ENCODE results near the gene ETDB. TPM values are rescaled to one million over a fixed set of nuclear protein-coding genes. Genes with fewer than 3 reads are reported as not detected.
A peak's percentile ranks its signal among the peaks of the same experiment; 100 is the strongest.
"Not testable (repeated sequence)": the region's sequence is repeated elsewhere in the genome, so short reads cannot be mapped to it uniquely, and the experiment has no call there.

The ETDB gene
- not detected in 2 replicates for total RNA-seq

DNA sequence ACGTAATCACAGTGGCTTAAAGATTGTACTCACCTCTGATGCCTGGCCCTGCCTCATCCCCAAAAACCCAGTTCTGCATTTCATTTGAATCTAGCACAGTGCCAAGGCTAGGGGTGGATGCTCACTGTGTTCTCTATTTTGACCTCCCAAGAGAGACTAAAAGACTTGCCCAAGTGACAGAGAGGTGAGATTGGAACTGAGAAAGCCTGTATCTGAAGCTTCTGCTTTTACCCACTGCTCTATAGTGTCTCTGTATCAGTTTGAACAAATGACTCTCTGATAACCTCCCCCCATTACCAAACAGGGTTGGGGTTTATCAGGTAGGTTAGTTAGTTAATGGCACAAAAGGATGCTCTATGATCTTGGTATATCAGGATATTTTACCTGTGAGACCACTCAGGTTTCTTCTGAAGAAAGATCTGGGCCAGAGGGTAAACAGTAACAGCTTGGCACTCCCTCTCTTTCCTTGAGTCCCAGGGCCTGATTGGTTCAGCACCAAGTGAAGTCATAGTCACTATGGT is at the start of gene ETDB:
TSS of gene ETDB (minus strand) at position 471 of the 521 bp plus-strand sequence. CDS start 1,265 bp downstream, outside the sequence.
- not testable (repeated sequence) for DNase-seq (ENCODE audit: low read depth in 2 of 2)

DNA sequence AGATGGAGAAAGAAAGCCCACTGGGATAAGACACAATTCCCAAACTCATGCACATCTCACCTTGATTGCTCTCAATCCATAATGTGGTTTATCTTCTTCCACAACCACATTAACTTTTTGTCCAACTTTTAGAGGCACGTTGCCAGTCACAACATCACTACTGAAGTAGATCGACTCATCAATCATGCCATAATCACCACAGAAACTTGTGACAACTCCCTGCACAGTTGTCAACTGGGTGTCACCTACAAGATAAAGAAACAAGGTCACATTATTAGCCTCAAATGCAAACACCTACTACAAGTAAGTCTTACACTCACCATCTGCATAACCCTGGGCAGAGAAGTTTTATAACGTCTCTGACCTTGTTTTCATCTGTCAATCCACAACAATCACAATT is 49.2 kb upstream of the ETDB start:
- not testable (repeated sequence) for DNase-seq (ENCODE audit: low read depth in 2 of 2)

DNA sequence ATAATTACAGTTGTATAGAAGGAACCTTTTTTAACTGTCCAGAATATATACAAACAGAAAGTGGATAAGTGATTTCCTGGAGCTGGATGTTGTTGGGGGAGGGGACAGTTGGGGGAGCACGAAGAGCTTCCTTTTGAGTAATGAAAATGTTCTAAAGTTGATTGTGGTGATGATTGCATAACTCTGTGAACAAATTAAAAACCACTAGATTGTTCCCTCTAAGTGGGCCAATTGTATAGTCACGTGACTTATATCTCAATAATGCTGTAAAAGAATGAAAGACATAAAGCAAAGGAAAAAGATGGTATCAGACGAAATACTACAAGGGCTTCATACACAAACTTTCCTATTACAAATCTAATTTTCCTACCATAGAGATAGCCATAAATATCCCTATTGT is 48.2 kb upstream of the ETDB start:
- no peak for DNase-seq (ENCODE audit: low read depth in 2 of 2)

DNA sequence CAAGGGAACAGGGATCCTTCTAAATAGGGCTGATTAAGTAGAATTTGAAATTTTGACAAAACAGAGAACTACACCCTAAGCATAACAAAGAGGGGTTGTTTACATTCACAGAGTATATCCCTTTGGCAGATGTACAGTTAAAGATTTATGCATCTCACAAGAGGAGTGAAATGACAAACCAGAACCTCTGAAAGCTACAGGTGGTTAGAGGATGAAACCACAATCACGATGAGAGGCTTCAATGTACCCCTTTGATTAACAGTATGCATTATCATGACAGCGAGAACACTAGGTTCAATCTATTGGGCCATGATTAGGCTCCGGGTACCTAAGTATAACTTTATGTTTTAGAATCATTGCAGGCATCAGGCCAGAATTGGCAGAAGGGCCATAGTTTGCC is 34.4 kb upstream of the ETDB start:
- DNase-seq (ENCODE audit: low read depth in 2 of 2) = not testable (repeated sequence)

DNA sequence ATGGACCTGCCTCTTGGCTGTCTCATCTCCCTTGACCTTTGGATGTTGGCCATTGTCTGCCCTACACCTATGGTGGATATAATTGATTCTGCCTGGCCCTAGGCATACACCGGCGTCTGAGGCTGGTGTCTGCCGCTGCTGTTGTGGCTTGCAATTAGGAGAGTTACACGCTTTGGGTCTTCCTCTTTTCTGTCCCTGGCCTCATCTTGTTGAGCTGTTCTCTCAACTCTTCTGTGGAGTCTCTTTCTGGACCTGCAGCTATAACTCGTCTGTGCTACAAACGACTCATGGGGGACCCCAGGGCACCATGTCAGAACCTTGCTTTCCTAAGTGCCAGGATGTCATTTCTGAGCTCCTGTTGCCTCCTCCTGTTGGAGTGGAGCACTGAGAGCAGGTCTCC is 5.8 kb upstream of the ETDB start:
- DNase-seq (ENCODE audit: low read depth in 2 of 2) = not testable (repeated sequence)

DNA sequence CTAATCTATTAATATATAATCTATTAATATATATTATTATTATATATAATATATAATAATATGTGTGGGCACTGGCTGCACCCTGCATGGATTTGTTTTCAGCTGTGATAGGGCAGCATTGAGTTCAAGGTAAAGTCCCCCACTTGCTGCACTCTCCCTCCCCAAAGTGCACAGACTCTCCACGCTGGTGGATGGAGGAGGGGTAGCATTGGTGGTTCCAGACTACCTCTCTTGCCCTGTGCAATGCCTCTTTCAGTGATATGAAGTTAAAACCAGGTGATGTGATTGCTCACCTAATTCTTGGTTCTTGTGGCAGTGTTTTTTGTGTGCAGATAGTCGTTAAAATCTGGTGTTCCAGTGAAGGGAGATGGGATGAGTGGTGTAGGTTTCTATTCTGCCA is 4.3 kb downstream of the ETDB start:
- DNase-seq (ENCODE audit: low read depth in 2 of 2) = not testable (repeated sequence)

DNA sequence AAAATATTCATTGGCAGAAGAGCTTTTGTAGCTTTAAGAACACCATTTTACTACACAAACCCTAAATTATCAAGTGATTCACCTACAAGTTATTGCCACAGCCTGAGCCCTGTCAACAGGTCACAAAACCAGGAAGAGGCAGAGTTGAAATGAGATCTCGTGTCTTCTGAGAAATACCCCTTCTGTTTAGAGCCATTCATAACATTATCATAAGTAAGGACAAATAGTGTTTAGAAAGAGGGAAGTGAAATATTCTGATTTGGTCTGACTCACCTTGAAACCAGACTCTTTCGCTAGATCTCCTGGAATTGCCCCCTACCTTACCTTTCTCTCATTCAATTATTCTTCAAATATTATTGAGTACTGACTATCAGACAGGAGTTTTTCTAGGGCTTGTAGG is 5.9 kb downstream of the ETDB start:
- DNase-seq (ENCODE audit: low read depth in 2 of 2) = no peak

DNA sequence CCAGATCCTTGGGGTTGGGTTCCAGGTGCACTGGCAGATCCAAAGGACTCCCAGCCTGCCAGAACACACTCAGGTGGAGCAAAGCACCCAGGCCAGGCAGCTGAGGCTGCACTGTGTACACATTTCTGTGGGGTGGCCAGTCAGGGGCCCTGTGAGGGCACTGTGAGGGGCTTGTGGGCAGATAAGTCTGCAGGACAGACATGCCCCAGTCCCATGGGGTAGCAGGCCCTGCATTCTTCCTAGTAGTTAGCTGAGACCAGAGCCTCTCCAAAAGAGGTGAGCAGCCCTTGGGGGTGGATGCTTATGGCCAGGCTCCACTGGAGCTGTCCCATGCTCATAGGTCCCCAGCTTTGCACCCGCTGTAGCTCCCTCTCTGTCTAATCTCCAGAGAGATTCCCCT is 7.6 kb downstream of the ETDB start:
- no peak for DNase-seq (ENCODE audit: low read depth in 2 of 2)

DNA sequence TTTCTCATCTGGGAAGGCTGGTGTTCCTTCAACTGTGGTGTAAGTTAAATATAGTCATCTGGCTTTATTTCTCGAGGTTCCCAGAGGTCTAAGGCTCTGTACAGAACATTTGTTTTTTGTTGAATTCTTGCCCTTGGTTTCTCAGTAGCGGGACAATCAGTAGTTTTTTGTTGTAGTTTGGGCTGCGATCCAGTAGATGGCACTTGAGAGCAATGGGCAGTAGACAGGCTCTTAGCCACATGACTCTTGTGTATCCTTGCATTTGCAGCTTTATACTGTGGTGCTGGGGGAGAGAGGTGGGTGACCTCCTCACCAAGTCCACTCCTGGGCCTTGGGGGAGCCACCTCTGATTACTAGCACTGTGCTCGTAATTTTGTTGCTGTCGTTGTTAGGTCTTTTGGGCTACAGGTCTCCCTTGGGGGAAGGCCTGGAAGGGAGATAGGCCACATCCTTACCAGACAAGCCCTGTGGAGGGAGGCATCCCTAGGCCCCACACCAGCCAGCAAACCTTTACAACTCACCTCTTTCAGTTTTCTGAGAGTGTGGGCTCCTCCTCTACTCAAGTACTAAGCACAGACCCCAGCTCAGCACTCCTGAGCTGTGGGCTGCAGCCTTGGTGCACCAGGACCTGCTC is 8.1 kb downstream of the ETDB start:
- peak; percentile 35 to 61 for DNase-seq (ENCODE audit: low read depth in 2 of 2)

DNA sequence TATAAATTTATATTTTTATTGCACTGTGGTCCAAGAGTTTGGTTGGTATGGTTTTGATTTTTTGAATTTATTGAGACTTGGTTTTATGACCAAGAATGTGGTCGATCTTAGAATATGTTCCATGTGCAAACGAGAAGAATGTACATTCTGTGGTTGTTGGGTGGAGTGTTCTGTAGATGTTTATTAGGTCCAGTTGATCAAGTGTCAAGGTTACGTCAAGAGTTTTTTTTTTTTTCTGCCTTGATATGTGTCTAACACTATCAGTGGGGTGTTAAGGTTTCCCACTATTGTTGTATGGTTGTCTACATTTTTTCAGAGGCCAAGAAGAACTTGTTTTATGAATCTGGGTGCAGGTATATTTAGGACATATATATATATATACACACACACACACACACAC is 10.8 kb downstream of the ETDB start:
- DNase-seq (ENCODE audit: low read depth in 2 of 2) = no peak

DNA sequence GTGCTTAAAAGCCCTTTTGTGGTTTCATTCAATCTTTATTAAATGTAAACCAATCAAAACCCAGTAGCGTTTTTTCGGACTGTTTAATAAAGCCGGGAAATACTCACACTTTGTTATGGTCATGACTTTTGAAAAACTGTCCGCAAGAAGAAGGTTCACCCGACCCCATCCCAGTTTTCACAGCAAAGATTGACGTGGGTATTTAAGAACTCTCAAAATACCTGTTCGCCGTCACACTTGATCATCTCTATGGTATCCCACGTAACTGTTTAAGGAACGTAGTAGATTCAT is 20.9 kb downstream of the ETDB start:
- DNase-seq (ENCODE audit: low read depth in 2 of 2) = no peak

DNA sequence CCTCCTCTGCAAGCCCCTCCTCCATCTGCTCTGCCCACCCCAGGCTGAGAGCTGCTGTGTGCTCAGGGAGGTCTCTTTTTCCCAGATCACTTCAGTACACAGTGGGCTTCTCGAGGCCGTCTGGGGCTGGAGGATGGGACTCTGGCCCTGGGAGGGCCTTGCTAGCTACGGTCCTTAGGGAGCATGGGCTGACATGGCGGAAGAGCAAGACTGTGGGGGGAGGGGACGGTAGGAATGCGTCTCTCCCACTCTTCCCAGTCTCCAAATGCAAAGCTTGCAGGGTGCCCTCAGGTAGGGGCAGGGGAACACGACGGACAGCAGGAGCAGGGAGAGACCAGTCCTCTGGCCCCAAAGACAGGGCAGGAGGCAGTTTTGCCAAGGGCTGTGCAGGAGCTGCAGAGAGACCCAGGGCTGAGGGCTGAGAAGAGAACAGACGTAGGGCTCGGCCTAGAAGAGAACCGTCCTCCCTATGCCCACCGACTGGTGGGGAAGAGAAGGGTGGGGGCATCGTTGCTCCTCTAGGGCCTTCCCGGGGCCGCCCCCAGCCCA is 23.1 kb downstream of the ETDB start:
- DNase-seq (ENCODE audit: low read depth in 2 of 2) = not testable (repeated sequence)

DNA sequence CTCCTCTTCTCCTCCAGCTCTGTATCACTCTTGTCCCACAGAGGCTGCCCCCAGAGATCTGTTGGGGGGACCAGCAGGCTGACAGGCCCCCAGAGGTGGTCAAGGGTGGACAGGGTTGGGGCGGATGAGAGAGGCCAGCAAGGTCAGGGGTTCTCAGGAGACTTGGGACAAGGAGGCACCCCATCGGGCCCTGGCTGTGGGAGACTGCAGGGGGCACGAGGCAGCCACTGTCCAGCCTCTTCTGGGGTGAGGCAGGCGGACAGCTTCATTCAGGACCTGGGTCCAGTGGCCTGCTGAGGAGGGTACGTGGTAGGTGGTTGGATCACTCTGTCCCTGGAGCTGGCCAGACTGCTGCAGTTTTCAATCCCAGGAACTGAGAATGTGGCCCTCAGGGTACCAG is 24.6 kb downstream of the ETDB start:
- no peak for DNase-seq (ENCODE audit: low read depth in 2 of 2)

DNA sequence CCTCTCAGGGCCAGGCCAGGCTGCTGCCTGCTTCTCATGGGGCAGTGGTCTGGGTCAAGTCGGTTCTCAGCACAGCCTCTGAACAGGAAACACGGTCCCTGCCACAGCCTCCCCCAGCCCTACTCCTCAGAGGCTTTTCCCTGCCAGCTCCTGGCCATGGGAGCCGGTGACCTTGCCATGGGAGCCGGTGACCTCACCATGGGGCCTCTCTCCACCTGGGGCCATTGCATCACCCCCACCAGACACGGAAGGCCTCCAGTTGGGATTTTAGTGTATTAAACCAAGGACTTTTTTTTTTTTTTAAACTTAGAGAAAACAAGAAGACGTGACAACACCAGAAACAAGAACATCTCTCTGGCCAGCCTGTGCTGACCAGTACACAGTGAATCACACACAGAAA is 25.6 kb downstream of the ETDB start:
- DNase-seq (ENCODE audit: low read depth in 2 of 2) = no peak

DNA sequence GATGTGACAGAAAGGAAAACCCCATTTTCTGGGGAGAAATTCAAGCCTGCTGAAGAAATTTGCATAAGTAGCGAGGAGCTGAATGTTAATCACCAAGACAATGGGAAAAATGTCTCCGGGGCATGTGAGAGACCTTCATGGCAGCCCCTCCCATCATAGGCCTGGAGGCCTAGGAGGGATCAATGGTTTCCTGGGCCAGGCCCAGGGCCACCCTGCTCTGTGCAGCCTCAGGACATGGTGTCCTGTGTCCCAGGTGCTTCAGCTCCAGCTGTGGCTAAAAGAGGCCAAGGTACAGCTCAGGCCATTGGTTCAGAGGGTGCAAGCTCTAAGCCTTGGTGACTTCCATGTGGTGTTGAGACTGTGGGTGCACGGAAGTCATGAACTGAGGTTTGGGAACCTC is 31.2 kb downstream of the ETDB start:
- DNase-seq (ENCODE audit: low read depth in 2 of 2) = no peak

DNA sequence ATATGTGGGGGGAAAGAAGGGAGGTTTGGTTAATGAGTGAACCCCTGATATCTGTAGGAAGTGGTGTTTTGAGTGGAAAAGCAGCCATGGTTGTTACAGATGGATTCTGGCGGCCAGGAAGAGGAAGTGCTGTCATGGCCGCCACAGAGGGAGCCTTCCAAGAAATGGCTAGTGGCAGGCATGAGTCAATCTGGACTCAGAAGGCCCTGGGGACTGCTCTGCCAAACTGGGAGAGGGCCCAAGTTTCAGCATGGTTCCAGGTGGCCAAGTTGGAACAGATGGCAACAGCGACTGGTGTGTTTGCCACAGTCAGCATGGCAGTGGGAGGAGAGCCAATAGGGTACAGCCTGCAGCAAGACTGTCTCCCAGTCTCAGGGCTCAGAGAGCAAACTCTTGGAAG is 32.5 kb downstream of the ETDB start:
- no peak for DNase-seq (ENCODE audit: low read depth in 2 of 2)

DNA sequence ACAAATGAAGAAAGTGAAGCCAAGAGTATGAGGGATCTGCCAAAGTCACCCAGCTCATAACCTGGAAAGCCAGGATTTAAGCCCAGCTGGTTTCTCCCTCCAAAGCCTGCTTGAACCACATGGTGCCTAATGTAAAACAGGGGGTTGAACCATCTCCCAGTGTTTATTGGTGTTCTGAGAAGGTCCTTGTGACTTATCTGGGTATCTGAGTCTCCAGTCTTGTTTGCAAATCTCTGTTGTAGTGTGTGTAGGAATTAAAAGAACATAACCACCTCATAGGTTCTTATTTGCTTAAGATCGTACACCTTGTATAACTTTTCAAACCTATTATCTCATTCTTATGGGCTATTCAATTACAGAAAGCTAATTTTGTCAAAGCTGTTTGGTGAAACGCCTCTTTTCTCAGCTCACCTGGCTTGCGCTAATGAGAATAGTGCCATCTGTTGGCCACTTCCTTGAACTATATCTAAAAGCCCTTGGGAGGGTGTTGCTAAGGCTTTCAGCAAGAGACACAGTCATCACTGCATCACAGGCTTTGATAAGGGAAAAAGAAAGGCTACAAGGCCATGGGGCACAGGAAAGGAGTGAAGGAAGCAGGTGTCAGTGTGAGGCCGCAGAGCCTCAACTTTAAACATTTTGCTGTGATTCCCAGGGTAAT is 34.0 kb downstream of the ETDB start:
- peak; percentile 61 to 73 for DNase-seq (ENCODE audit: low read depth in 2 of 2)

DNA sequence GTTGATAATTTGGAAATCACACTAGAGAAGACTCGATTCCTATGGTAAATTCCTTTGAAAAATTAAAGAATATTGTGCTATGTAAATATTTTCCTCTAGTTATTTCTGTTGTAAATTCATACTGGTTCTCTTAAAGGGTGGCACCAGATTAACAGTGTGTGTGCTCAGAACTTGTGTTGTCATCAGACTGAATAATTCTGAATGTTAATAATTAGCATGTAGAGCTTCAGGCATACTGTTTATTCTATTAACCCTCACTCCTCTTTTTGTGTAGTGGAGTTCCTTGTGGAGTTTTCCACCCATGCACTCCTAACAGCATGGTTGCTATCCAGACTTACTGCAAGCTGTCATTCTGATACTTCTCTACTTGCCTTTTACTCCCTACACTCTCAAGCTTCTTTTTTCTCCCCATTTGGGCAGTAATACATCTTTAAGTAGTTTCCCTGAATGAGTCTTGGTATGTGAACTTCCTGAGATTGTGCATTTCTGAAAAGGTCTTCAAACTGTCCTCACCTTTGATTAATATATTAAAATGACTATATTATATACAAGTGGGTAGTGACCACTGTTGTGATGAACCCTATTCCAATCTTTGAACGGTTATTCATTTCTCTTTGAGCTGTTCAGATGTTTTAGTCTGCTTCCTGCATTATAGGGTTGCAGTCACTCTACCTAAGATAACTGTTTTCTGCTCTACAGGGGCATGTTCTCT is 38.5 kb downstream of the ETDB start:
- DNase-seq (ENCODE audit: low read depth in 2 of 2) = no peak
